ENCODE measurements around the gene CCDC63. TPM values are rescaled to one million over a fixed set of nuclear protein-coding genes. Genes with fewer than 3 reads are reported as not detected.

The CCDC63 gene
- total RNA-seq, 1 experiment from 2014 or later = 0.98 TPM

DNA sequence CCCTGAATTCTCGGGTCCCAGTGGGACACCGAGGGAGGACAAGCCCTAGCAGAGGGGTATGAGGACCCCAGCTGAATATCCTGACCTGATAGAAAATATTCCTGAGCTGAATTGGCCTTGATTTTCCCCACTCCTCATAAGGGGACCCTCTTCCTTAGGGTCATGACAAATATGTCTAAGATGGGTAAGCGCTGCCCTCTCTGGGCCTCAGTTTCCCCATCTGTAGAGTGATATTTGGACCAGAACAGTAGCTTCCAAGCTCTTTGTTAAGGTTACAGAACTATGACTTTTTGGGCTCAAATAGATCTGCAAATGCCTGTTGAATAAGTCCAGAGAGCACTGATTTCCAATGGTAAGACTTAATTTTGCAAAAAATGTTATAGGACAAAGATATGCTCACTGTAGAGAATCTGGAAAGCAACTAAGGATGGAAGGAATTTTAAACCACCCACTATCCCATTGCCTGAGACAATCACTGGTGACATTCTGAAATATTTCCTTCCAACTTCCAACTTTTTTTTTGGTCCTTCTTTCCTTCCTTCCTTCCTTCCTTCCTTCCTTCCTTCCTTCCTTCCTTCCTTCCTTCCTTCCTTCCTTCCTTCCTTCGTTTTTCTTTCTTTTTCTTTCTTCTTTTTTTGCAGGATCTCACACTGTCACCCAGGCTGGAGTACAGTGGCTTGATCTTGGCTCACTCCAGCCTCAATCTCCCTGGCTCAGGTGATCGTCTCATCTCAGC, 41.6 kb downstream of the CCDC63 start (continued):
- no peak for TF ChIP-seq NR1H2 (CRISPR knock-in tag; IDR thresholded peaks at IDR 0.05)
- TF ChIP-seq, protein P1, sequence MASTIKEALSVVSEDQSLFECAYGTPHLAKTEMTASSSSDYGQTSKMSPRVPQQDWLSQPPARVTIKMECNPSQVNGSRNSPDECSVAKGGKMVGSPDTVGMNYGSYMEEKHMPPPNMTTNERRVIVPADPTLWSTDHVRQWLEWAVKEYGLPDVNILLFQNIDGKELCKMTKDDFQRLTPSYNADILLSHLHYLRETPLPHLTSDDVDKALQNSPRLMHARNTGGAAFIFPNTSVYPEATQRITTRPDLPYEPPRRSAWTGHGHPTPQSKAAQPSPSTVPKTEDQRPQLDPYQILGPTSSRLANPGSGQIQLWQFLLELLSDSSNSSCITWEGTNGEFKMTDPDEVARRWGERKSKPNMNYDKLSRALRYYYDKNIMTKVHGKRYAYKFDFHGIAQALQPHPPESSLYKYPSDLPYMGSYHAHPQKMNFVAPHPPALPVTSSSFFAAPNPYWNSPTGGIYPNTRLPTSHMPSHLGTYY (CRISPR knock-in tag; IDR thresholded peaks at IDR 0.05) = no peak

DNA sequence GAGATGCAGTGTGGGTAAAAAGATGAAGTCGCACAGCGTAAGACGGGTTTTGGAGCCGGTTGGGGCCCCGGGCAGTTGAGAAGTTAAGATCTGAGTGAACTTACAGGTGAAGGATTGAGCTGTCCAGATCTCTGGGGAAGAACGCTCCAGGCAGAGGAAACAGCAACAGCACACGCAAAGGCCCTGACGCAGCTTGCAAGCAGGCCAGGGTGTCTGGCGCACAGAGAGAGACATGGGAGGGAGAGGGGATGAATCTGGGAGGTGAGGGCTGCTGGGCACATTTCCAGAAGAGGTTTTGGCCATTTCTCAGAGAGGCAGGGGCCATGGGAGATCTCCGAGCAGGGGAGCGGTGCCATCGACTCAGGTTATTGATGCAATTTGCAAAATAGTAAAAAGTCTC, 42.6 kb downstream of the CCDC63 start:
- peaks cover 2% of the 10 kb centered on the region for H3K4me1 Mint-ChIP-seq
- H3K4me3 Mint-ChIP-seq = no peak overlapping the region
- no peak for DNase-seq (ENCODE audit: low spot score)
- H3K27me3 Mint-ChIP-seq (ENCODE audit: low read depth) = peaks cover 3% of the 10 kb centered on the region
- peaks cover 3% of the 10 kb centered on the region for H3K9me3 Mint-ChIP-seq
- ChIA-PET CTCF (no interaction called here), POLR2A (no interaction called here)
- H3K27ac Mint-ChIP-seq = no peak overlapping the region
- no peak for ATAC-seq
- H3K36me3 Mint-ChIP-seq = no peaks in the 10 kb centered on the region
- TF ChIP-seq, protein P2, sequence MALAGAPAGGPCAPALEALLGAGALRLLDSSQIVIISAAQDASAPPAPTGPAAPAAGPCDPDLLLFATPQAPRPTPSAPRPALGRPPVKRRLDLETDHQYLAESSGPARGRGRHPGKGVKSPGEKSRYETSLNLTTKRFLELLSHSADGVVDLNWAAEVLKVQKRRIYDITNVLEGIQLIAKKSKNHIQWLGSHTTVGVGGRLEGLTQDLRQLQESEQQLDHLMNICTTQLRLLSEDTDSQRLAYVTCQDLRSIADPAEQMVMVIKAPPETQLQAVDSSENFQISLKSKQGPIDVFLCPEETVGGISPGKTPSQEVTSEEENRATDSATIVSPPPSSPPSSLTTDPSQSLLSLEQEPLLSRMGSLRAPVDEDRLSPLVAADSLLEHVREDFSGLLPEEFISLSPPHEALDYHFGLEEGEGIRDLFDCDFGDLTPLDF (CRISPR knock-in tag; IDR thresholded peaks at IDR 0.05) = no peak
- TF ChIP-seq, protein P3, sequence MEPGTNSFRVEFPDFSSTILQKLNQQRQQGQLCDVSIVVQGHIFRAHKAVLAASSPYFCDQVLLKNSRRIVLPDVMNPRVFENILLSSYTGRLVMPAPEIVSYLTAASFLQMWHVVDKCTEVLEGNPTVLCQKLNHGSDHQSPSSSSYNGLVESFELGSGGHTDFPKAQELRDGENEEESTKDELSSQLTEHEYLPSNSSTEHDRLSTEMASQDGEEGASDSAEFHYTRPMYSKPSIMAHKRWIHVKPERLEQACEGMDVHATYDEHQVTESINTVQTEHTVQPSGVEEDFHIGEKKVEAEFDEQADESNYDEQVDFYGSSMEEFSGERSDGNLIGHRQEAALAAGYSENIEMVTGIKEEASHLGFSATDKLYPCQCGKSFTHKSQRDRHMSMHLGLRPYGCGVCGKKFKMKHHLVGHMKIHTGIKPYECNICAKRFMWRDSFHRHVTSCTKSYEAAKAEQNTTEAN (CRISPR knock-in tag; IDR thresholded peaks at IDR 0.05) = no peak
- TF ChIP-seq IRF2 (CRISPR knock-in tag; IDR thresholded peaks at IDR 0.05; ENCODE audit: borderline replicate concordance, low read depth) = no peak
- TF ChIP-seq, protein P4, sequence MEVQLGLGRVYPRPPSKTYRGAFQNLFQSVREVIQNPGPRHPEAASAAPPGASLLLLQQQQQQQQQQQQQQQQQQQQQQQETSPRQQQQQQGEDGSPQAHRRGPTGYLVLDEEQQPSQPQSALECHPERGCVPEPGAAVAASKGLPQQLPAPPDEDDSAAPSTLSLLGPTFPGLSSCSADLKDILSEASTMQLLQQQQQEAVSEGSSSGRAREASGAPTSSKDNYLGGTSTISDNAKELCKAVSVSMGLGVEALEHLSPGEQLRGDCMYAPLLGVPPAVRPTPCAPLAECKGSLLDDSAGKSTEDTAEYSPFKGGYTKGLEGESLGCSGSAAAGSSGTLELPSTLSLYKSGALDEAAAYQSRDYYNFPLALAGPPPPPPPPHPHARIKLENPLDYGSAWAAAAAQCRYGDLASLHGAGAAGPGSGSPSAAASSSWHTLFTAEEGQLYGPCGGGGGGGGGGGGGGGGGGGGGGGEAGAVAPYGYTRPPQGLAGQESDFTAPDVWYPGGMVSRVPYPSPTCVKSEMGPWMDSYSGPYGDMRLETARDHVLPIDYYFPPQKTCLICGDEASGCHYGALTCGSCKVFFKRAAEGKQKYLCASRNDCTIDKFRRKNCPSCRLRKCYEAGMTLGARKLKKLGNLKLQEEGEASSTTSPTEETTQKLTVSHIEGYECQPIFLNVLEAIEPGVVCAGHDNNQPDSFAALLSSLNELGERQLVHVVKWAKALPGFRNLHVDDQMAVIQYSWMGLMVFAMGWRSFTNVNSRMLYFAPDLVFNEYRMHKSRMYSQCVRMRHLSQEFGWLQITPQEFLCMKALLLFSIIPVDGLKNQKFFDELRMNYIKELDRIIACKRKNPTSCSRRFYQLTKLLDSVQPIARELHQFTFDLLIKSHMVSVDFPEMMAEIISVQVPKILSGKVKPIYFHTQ (CRISPR knock-in tag; IDR thresholded peaks at IDR 0.05) = no peak
- TF ChIP-seq, protein P5, sequence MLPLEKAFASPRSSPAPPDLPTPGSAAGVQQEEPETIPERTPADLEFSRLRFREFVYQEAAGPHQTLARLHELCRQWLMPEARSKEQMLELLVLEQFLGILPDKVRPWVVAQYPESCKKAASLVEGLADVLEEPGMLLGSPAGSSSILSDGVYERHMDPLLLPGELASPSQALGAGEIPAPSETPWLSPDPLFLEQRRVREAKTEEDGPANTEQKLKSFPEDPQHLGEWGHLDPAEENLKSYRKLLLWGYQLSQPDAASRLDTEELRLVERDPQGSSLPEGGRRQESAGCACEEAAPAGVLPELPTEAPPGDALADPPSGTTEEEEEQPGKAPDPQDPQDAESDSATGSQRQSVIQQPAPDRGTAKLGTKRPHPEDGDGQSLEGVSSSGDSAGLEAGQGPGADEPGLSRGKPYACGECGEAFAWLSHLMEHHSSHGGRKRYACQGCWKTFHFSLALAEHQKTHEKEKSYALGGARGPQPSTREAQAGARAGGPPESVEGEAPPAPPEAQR (CRISPR knock-in tag; IDR thresholded peaks at IDR 0.05) = no peak
- no peak for TF ChIP-seq SOX15 (CRISPR knock-in tag; IDR thresholded peaks at IDR 0.05)
- no peak for TF ChIP-seq ESRRA (CRISPR knock-in tag; IDR thresholded peaks at IDR 0.05; ENCODE audit: borderline replicate concordance)
- TF ChIP-seq, protein P6, sequence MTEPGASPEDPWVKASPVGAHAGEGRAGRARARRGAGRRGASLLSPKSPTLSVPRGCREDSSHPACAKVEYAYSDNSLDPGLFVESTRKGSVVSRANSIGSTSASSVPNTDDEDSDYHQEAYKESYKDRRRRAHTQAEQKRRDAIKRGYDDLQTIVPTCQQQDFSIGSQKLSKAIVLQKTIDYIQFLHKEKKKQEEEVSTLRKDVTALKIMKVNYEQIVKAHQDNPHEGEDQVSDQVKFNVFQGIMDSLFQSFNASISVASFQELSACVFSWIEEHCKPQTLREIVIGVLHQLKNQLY (CRISPR knock-in tag; IDR thresholded peaks at IDR 0.05) = no peak
- TF ChIP-seq, protein P7, sequence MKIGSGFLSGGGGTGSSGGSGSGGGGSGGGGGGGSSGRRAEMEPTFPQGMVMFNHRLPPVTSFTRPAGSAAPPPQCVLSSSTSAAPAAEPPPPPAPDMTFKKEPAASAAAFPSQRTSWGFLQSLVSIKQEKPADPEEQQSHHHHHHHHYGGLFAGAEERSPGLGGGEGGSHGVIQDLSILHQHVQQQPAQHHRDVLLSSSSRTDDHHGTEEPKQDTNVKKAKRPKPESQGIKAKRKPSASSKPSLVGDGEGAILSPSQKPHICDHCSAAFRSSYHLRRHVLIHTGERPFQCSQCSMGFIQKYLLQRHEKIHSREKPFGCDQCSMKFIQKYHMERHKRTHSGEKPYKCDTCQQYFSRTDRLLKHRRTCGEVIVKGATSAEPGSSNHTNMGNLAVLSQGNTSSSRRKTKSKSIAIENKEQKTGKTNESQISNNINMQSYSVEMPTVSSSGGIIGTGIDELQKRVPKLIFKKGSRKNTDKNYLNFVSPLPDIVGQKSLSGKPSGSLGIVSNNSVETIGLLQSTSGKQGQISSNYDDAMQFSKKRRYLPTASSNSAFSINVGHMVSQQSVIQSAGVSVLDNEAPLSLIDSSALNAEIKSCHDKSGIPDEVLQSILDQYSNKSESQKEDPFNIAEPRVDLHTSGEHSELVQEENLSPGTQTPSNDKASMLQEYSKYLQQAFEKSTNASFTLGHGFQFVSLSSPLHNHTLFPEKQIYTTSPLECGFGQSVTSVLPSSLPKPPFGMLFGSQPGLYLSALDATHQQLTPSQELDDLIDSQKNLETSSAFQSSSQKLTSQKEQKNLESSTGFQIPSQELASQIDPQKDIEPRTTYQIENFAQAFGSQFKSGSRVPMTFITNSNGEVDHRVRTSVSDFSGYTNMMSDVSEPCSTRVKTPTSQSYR (CRISPR knock-in tag; IDR thresholded peaks at IDR 0.05) = no peak
- TF ChIP-seq, protein P8, sequence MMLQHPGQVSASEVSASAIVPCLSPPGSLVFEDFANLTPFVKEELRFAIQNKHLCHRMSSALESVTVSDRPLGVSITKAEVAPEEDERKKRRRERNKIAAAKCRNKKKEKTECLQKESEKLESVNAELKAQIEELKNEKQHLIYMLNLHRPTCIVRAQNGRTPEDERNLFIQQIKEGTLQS (CRISPR knock-in tag; conservative IDR thresholded peaks at IDR 0.05) = no peak
- TF ChIP-seq, protein P9, sequence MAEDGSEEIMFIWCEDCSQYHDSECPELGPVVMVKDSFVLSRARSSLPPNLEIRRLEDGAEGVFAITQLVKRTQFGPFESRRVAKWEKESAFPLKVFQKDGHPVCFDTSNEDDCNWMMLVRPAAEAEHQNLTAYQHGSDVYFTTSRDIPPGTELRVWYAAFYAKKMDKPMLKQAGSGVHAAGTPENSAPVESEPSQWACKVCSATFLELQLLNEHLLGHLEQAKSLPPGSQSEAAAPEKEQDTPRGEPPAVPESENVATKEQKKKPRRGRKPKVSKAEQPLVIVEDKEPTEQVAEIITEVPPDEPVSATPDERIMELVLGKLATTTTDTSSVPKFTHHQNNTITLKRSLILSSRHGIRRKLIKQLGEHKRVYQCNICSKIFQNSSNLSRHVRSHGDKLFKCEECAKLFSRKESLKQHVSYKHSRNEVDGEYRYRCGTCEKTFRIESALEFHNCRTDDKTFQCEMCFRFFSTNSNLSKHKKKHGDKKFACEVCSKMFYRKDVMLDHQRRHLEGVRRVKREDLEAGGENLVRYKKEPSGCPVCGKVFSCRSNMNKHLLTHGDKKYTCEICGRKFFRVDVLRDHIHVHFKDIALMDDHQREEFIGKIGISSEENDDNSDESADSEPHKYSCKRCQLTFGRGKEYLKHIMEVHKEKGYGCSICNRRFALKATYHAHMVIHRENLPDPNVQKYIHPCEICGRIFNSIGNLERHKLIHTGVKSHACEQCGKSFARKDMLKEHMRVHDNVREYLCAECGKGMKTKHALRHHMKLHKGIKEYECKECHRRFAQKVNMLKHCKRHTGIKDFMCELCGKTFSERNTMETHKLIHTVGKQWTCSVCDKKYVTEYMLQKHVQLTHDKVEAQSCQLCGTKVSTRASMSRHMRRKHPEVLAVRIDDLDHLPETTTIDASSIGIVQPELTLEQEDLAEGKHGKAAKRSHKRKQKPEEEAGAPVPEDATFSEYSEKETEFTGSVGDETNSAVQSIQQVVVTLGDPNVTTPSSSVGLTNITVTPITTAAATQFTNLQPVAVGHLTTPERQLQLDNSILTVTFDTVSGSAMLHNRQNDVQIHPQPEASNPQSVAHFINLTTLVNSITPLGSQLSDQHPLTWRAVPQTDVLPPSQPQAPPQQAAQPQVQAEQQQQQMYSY (CRISPR knock-in tag; IDR thresholded peaks at IDR 0.05) = no peak
- TF ChIP-seq ELF4 (CRISPR knock-in tag; IDR thresholded peaks at IDR 0.05; ENCODE audit: low read depth) = no peak
- TF ChIP-seq ZNF317 (CRISPR knock-in tag; IDR thresholded peaks at IDR 0.05; ENCODE audit: borderline replicate concordance, low read depth) = no peak
- TF ChIP-seq, protein P10, sequence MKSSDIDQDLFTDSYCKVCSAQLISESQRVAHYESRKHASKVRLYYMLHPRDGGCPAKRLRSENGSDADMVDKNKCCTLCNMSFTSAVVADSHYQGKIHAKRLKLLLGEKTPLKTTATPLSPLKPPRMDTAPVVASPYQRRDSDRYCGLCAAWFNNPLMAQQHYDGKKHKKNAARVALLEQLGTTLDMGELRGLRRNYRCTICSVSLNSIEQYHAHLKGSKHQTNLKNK (CRISPR knock-in tag; IDR thresholded peaks at IDR 0.05) = no peak
